BJ (cell line): Measurements from ENCODE around the gene FRAT1. TPM values are rescaled to one million over a fixed set of nuclear protein-coding genes. Genes with fewer than 3 reads are reported as not detected.
A peak's percentile ranks its signal among the peaks of the same experiment; 100 is the strongest.

Source experiments
- CTCF ChIA-PET: fragments of 350-600 bp; formaldehyde crosslinking; extraction: SDS; loops from one replicate; lab custom pipeline; 2021; ENCODE audit warnings: antibody characterized with exemption, inconsistent platforms; lab: Yijun Ruan, JAX
- POLR2A ChIA-PET: fragments of 300-600 bp; sonication (Branson Sonifier 250); formaldehyde crosslinking; extraction: SDS; loops from one replicate; lab custom pipeline; 2021; ENCODE audit warnings: antibody characterized with exemption; lab: Charles Lee
- DNase-seq: peaks from one replicate; pipeline ENCODE4 v3.0.0-alpha.2; 2011; ENCODE audit warnings: low read depth
- H3K27me3 ChIP-seq: 2 replicates; pipeline ENCODE4 v1.6.0; 2011; ENCODE audit warnings: low read length; ENCODE audit not compliant: control insufficient read depth, insufficient read depth
- H3K36me3 ChIP-seq: 2 replicates; pipeline ENCODE4 v1.5.1; 2011; ENCODE audit warnings: low read length; ENCODE audit not compliant: control insufficient read depth, insufficient read depth
- H3K4me3 ChIP-seq: 2 replicates; pipeline ENCODE4 v1.5.1; 2011; ENCODE audit warnings: low read depth, mild to moderate bottlenecking, control low read depth, low read length
- CTCF ChIP-seq: IDR thresholded peaks from 2 replicates; pipeline ENCODE4 v1.5.1; 2011; ENCODE audit warnings: low read depth, mild to moderate bottlenecking, control low read depth, inconsistent platforms, low read length, moderate library complexity; ENCODE audit not compliant: insufficient read depth
- polyA minus RNA-seq: library from RNA; depleted of rRNA, polyadenylated mRNA; stranded (reverse); fragments of >200 nt; gene quantifications from 2 replicates; pipeline ENCODE4 v1.2.3, GENCODE V29; 2011; rRNA and poly(A)+ RNA removed
- polyA plus RNA-seq: library from polyadenylated mRNA; depleted of rRNA; stranded (reverse); fragments of >200 nt; gene quantifications from 2 replicates; pipeline ENCODE4 v1.2.3, GENCODE V29; 2011; rRNA removed

FRAT1 gene
- polyA plus RNA-seq (1.1 and 1.2 TPM in 2 replicates), polyA minus RNA-seq (0.82 and 0.90 TPM in 2 replicates)

- POLR2A ChIA-PET: no interaction called here
- peak; percentile 39 for DNase-seq
- Histone ChIP-seq H3K27me3 (no peaks in the 10 kb centered on the region), H3K4me3 (peak within 1 kb of the TSS; percentile 63), H3K36me3 (no peaks in the 10 kb centered on the region)
- no peak for TF ChIP-seq CTCF
- CTCF ChIA-PET: interaction anchor here (1.6 to 1.7 kb wide), 2 partner anchors 13 to 45 kb away, joined by 4 read pairs; no protein-coding TSS in a partner anchor
Observed at GRCh38 chr10:97318772-97319651, at the start of gene FRAT1. Gene FRAT1 (plus strand): TSS chr10:97319271. CDS start chr10:97319454, 183 bp downstream.

GRCh38 chr10:97270523-97271154, 48.4 kb upstream of the FRAT1 start:
- no peak overlapping the region for H3K4me3 ChIP-seq
- no peak for TF ChIP-seq CTCF
- no peaks in the 10 kb centered on the region for H3K27me3 ChIP-seq
- POLR2A ChIA-PET: no interaction called here
- no peaks in the 10 kb centered on the region for H3K36me3 ChIP-seq
- CTCF ChIA-PET: interaction anchor here (0.8 to 1.8 kb wide), 3 partner anchors 8 to 85 kb away, joined by 3 to 8 read pairs (median 3); no protein-coding TSS in a partner anchor
- no peak for DNase-seq

GRCh38 chr10:97273700-97274099, 45.4 kb upstream of the FRAT1 start:
- TF ChIP-seq CTCF: no peak
- H3K4me3 ChIP-seq: no peak overlapping the region
- H3K36me3 ChIP-seq: no peaks in the 10 kb centered on the region
- no peaks in the 10 kb centered on the region for H3K27me3 ChIP-seq
- no peak for DNase-seq
- ChIA-PET CTCF (interaction anchor here (1.0 to 1.5 kb wide), 5 partner anchors 9 to 85 kb away, joined by 3 to 9 read pairs (median 4); partner anchors contain the start of gene FRAT1), POLR2A (no interaction called here)

GRCh38 chr10:97274828-97275227, 44.2 kb upstream of the FRAT1 start:
- DNase-seq: no peak
- Histone ChIP-seq H3K27me3 (no peaks in the 10 kb centered on the region), H3K4me3 (no peak overlapping the region), H3K36me3 (no peaks in the 10 kb centered on the region)
- TF ChIP-seq CTCF: no peak
- POLR2A ChIA-PET: interaction anchor here (0.6 kb wide), 1 partner anchor 45 kb away, joined by 4 read pairs; no protein-coding TSS in a partner anchor
- CTCF ChIA-PET: interaction anchor here (0.6 to 1.5 kb wide), 7 partner anchors 42 to 153 kb away, joined by 3 to 9 read pairs (median 4); partner anchors contain the start of gene FRAT1

GRCh38 chr10:97277551-97277950, 41.5 kb upstream of the FRAT1 start:
- no peak for DNase-seq
- no peak for TF ChIP-seq CTCF
- POLR2A ChIA-PET: no interaction called here
- CTCF ChIA-PET: interaction anchor here (1.4 to 2.6 kb wide), 8 partner anchors 8 to 79 kb away, joined by 3 to 28 read pairs (median 8); partner anchors contain the start of gene FRAT2
- no peaks in the 10 kb centered on the region for H3K36me3 ChIP-seq
- H3K4me3 ChIP-seq: no peak overlapping the region
- no peaks in the 10 kb centered on the region for H3K27me3 ChIP-seq
